MM.1S (cell line): ENCODE measurements around the gene MAG.

ENCODE experiments used
- DNase-seq: peaks from one replicate; pipeline ENCODE4 v3.0.0-alpha.2; 2015
- H2AFZ ChIP-seq: fragments of 300-600 bp; sonication (generic); 2 replicates; pipeline ENCODE4 v1.6.0; 2016; ENCODE audit warnings: antibody characterized with exemption, low read length
- H3F3A ChIP-seq: fragments of 300-600 bp; sonication (generic); 2 replicates; pipeline ENCODE4 v1.6.1; 2016; ENCODE audit warnings: mild to moderate bottlenecking, antibody characterized with exemption, low read length, moderate library complexity, mixed read lengths; ENCODE audit not compliant: insufficient read depth
- H3K27ac ChIP-seq: fragments of 300-600 bp; sonication (generic); 2 replicates; pipeline ENCODE4 v1.5.1; 2016; ENCODE audit warnings: mild to moderate bottlenecking, low read length
- H3K27me3 ChIP-seq: fragments of 300-600 bp; sonication (generic); replicated peaks from 2 replicates; pipeline ENCODE4 v1.6.0; 2016; ENCODE audit warnings: low read length; ENCODE audit not compliant: insufficient read depth
- H3K36me3 ChIP-seq: fragments of 300-600 bp; sonication (generic); replicated peaks from 2 replicates; pipeline ENCODE4 v1.6.1; 2016; ENCODE audit warnings: mild to moderate bottlenecking, low read length, mixed read lengths; ENCODE audit not compliant: insufficient read depth
- H3K4me1 ChIP-seq: fragments of 300-600 bp; sonication (generic); 2 replicates; pipeline ENCODE4 v1.6.1; 2016; ENCODE audit warnings: low read length, mixed read lengths
- H3K4me2 ChIP-seq: fragments of 300-600 bp; sonication (generic); 2 replicates; pipeline ENCODE4 v1.6.0; 2016; ENCODE audit warnings: low read depth, low read length
- H3K4me3 ChIP-seq: fragments of 300-600 bp; sonication (generic); 2 replicates; pipeline ENCODE4 v1.5.1; 2016; ENCODE audit warnings: low read length, mixed read lengths
- H3K79me2 ChIP-seq: fragments of 300-600 bp; sonication (generic); 2 replicates; pipeline ENCODE4 v1.6.1; 2016; ENCODE audit warnings: mixed run types, low read length, mixed read lengths
- H3K9ac ChIP-seq: fragments of 300-600 bp; sonication (generic); 2 replicates; pipeline ENCODE4 v1.6.1; 2016; ENCODE audit warnings: low read length, mixed read lengths
- H3K9me2 ChIP-seq: fragments of 300-600 bp; sonication (generic); replicated peaks from 2 replicates; pipeline ENCODE4 v1.6.1; 2016; ENCODE audit warnings: mild to moderate bottlenecking, low read length, mixed read lengths; ENCODE audit not compliant: insufficient read depth
- H3K9me3 ChIP-seq: fragments of 300-600 bp; sonication (generic); replicated peaks from 2 replicates; pipeline ENCODE4 v1.6.1; 2016; ENCODE audit warnings: mild to moderate bottlenecking, low read length, mixed read lengths; ENCODE audit not compliant: insufficient read depth
- H4K20me1 ChIP-seq: fragments of 300-600 bp; sonication (generic); 2 replicates; pipeline ENCODE4 v1.6.1; 2016; ENCODE audit warnings: mild to moderate bottlenecking, low read length, moderate library complexity, mixed read lengths; ENCODE audit not compliant: insufficient read depth
- CTCF ChIP-seq: fragments of 300-600 bp; sonication (generic); IDR thresholded peaks from 2 replicates; pipeline ENCODE4 v1.5.1; 2016; ENCODE audit warnings: antibody characterized with exemption, low read length, mixed read lengths
- EZH2 ChIP-seq: fragments of 300-600 bp; sonication (generic); optimal IDR thresholded peaks from 2 replicates; pipeline ENCODE3; 2017; ENCODE audit warnings: low read depth, mild to moderate bottlenecking, antibody characterized with exemption, low read length, mixed read lengths
- EZH2phosphoT487 ChIP-seq: fragments of 300-600 bp; sonication (generic); IDR thresholded peaks from 2 replicates; pipeline ENCODE4 v1.6.1; 2018; ENCODE audit warnings: antibody characterized with exemption, low read length

MAG gene

DNA sequence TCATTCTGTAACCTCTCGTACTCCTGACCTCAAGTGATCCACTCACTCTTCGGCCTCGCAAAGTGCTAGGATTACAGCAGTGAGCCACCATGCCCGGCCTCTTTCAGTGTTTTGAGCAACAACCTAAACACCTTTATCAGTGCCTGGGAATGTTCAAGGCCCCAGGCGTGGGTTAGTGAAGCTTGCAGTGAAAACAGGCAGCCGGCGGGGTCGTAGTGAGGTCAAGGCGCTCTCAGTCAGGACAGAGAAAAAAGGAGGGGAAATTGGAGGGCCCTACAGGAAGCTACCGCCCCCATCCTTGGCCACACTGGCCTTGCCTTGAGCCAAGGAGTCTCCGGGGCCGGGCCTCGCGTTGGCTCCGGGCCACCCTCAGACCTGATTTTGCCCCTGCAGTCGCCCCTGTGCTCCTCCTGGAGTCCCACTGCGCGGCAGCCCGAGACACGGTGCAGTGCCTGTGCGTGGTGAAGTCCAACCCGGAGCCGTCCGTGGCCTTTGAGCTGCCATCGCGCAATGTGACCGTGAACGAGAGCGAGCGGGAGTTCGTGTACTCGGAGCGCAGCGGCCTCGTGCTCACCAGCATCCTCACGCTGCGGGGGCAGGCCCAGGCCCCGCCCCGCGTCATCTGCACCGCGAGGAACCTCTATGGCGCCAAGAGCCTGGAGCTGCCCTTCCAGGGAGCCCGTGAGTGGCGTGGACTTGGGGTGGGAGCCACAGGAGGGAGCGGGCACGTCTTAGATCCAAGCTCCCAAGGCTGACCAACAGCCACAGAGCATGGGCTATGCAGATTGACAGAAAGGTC, 17.7 kb downstream of the MAG start:
- no peak overlapping the region for H3K4me2 ChIP-seq
- H3K27me3 ChIP-seq = peaks cover 37% of the 10 kb centered on the region
- no peaks in the 10 kb centered on the region for H3K9me2 ChIP-seq
- H3K36me3 ChIP-seq = no peaks in the 10 kb centered on the region
- H3K79me2 ChIP-seq = no peaks in the 10 kb centered on the region
- no peak overlapping the region for H2AFZ ChIP-seq
- H3K9ac ChIP-seq = no peak overlapping the region
- no peak overlapping the region for H3K4me3 ChIP-seq
- no peak for DNase-seq
- TF ChIP-seq CTCF (no peak), EZH2 (no peak), EZH2phosphoT487 (no peak)
- H3F3A ChIP-seq = no peaks in the 10 kb centered on the region
- H4K20me1 ChIP-seq = no peaks in the 10 kb centered on the region
- no peaks in the 10 kb centered on the region for H3K4me1 ChIP-seq
- H3K27ac ChIP-seq = no peak overlapping the region
- no peaks in the 10 kb centered on the region for H3K9me3 ChIP-seq

DNA sequence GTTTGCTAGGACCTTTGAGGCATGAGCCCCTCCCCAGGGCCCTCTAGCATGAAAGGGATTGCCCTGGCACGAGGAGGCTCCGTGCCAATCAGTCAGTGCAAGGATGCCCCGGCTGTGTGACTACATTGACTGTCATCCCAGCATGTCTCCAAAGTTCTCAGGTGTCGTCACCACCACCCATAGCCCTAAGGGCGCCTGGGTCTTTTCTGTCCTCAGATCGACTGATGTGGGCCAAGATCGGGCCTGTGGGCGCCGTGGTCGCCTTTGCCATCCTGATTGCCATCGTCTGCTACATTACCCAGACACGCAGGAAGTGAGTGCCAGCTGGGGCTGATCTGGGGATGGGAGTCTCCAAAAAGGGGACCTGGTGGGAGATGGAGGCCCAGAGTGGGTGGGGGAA, 18.4 kb downstream of the MAG start:
- Histone ChIP-seq H3K9me2 (no peaks in the 10 kb centered on the region), H3K27ac (no peak overlapping the region), H4K20me1 (no peaks in the 10 kb centered on the region), H3K27me3 (peaks cover 41% of the 10 kb centered on the region), H3F3A (no peaks in the 10 kb centered on the region), H2AFZ (no peak overlapping the region), H3K4me3 (no peak overlapping the region), H3K4me1 (no peaks in the 10 kb centered on the region), H3K9ac (no peak overlapping the region), H3K79me2 (no peaks in the 10 kb centered on the region), H3K36me3 (no peaks in the 10 kb centered on the region), H3K9me3 (no peaks in the 10 kb centered on the region), H3K4me2 (no peak overlapping the region)
- TF ChIP-seq EZH2 = no peak
- no peak for TF ChIP-seq EZH2phosphoT487
- TF ChIP-seq CTCF = no peak
- DNase-seq = no peak

- no peaks in the 10 kb centered on the region for H4K20me1 ChIP-seq
- H3K4me1 ChIP-seq = no peaks in the 10 kb centered on the region
- no peak overlapping the region for H3K9ac ChIP-seq
- H2AFZ ChIP-seq = no peak overlapping the region
- H3K36me3 ChIP-seq = no peaks in the 10 kb centered on the region
- H3K4me3 ChIP-seq = no peak overlapping the region
- TF ChIP-seq CTCF = no peak
- no peak for TF ChIP-seq EZH2
- no peak overlapping the region for H3K4me2 ChIP-seq
- H3K9me2 ChIP-seq = no peaks in the 10 kb centered on the region
- no peaks in the 10 kb centered on the region for H3K79me2 ChIP-seq
- peaks cover 41% of the 10 kb centered on the region for H3K27me3 ChIP-seq
- no peak overlapping the region for H3K27ac ChIP-seq
- DNase-seq = no peak
- H3K9me3 ChIP-seq = no peaks in the 10 kb centered on the region
- no peaks in the 10 kb centered on the region for H3F3A ChIP-seq
Observed at GRCh38 chr19:35310811-35311465, 19.0 kb downstream of the MAG start.
